ENCODE measurements around the gene LDB3. TPM values are rescaled to one million over a fixed set of nuclear protein-coding genes. Genes with fewer than 3 reads are reported as not detected.
A peak's percentile ranks its signal among the peaks of the same experiment; 100 is the strongest.
"Not testable (repeated sequence)": the region's sequence is repeated elsewhere in the genome, so short reads cannot be mapped to it uniquely, and the experiment has no call there.

LDB3 gene
- total and polyA plus RNA-seq, 4 donors = 11.0 to 132 (median 50.2) TPM

DNA sequence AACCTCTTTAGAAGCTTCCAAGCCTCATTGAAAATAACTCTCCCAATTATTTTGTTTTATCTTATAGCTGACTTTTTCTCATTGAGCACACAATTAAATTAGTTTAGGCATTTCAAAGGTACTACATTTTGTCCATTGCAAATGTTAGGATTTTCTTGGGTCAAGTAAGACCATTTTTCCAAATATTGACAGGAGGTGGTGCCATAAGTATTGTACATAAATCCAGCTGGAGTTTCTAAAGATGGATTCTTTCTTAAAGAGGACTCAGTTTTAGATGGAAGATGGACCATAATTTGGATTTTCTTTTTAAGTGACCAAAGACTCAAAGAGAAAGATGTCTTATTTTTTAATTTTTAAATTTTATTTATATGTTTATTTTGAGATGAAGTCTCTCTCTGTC is 26.3 kb upstream of the LDB3 start:
- Histone ChIP-seq H3K36me3 (ENCODE audit: control insufficient read depth in 1 of 2, insufficient read depth in 2 of 2, low read length in 1 of 2) (no peaks in the 10 kb centered on the region), H3K4me3 (ENCODE audit: low read length in 2 of 2) (no peak overlapping the region)
- intact Hi-C loops (cut with DNase I) = loop anchor here in 1 of 2 donors (5.0 kb wide), 1 partner anchor 40 kb away; no protein-coding TSS in a partner anchor

DNA sequence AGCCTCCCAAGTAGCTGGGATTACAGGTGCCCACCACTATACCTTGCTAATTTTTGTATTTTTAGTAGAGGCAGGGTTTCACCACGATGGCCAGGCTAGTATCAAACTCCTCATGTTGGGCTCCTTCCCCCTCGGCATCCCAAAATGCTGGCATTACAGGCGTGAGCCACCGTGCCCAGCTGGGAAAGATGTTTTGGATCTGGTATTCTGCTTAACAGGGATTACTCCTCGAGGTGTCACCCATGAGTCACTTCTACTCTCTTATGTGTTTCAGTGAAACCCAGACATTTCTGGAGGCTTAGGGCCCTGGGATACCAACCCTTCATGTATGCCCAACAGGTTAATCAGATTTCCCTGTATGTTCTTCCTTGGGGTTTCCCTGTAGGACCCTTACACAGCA is 25.8 kb upstream of the LDB3 start:
- 65 to 66% methylated on average over 5 of the region's 5 CpGs for WGBS, 2 donors
- Histone ChIP-seq H3K4me3 (ENCODE audit: low read length in 2 of 2) (no peak overlapping the region), H3K4me1 (ENCODE audit: control insufficient read depth in 1 of 2, insufficient read depth in 2 of 2, low read length in 2 of 2) (peaks cover 0 to 2% of the 10 kb centered on the region in 2 donors), H3K27me3 (ENCODE audit: control insufficient read depth in 1 of 2, insufficient read depth in 2 of 2, low read length in 1 of 2) (no peaks in the 10 kb centered on the region), H3K36me3 (ENCODE audit: control insufficient read depth in 1 of 2, insufficient read depth in 2 of 2, low read length in 1 of 2) (no peaks in the 10 kb centered on the region), H3K9me3 (ENCODE audit: control insufficient read depth, low read length) (no peaks in the 10 kb centered on the region), H3K27ac (ENCODE audit: low read depth in 1 of 2, low read length in 2 of 2) (no peak overlapping the region)
- ATAC-seq (ENCODE audit: low FRiP score) (no peak), DNase-seq (no peak)
- intact Hi-C loops (cut with DNase I) = loop anchor here in 1 of 2 donors (5.0 kb wide), 1 partner anchor 40 kb away; no protein-coding TSS in a partner anchor

More for the DNA sequence above, 26.3 kb upstream of the LDB3 start:
- DNase-seq (no peak), ATAC-seq (ENCODE audit: low FRiP score) (no peak)
- Histone ChIP-seq H3K27me3 (ENCODE audit: control insufficient read depth in 1 of 2, insufficient read depth in 2 of 2, low read length in 1 of 2) (no peaks in the 10 kb centered on the region), H3K4me1 (ENCODE audit: control insufficient read depth in 1 of 2, insufficient read depth in 2 of 2, low read length in 2 of 2) (peaks cover 0 to 2% of the 10 kb centered on the region in 2 donors), H3K9me3 (ENCODE audit: control insufficient read depth, low read length) (no peaks in the 10 kb centered on the region), H3K27ac (ENCODE audit: low read depth in 1 of 2, low read length in 2 of 2) (no peak overlapping the region)

DNA sequence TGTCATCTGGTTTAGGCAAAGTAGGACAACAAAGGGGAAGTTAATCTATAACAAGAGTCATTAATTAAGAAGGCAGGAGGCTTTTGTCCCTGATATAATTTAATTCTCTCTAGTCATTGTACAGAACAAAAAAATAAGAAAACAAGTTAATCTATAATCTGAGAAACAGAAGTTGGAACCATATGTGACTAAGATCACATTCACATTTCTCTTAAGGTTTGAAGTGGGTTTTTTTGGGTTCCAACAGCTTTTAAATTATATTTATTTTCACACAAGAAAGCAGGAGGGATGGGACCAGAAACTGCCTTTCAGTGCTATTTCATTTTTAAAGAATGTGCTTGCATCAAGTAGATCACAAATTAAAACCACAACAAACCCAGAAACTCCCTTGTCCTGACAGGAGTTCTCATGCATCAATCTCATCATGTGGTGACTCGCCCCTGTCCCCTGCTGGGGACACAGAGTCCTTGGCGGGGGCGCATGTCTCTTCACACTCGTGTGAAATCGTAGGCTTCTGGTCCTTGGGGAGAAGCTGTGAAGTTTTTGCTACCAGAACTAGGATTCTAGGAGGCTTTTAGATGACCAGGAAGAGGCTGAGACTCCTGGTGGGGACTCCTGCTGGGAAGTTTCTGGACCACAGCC is 24.0 kb upstream of the LDB3 start:
- Histone ChIP-seq H3K4me1 (ENCODE audit: control insufficient read depth in 1 of 2, insufficient read depth in 2 of 2, low read length in 2 of 2) (peaks cover 0 to 2% of the 10 kb centered on the region in 2 donors), H3K36me3 (ENCODE audit: control insufficient read depth in 1 of 2, insufficient read depth in 2 of 2, low read length in 1 of 2) (no peaks in the 10 kb centered on the region), H3K4me3 (ENCODE audit: low read length in 2 of 2) (no peak overlapping the region), H3K27ac (ENCODE audit: low read depth in 1 of 2, low read length in 2 of 2) (no peak overlapping the region), H3K27me3 (ENCODE audit: control insufficient read depth in 1 of 2, insufficient read depth in 2 of 2, low read length in 1 of 2) (no peaks in the 10 kb centered on the region), H3K9me3 (ENCODE audit: control insufficient read depth, low read length) (no peaks in the 10 kb centered on the region)
- ATAC-seq (ENCODE audit: low FRiP score) = no peak
- WGBS, 2 donors = 69 to 77% methylated on average over 5 of the region's 5 CpGs
- DNase-seq = no peak
- intact Hi-C loops (cut with DNase I) = loop anchor here in 1 of 2 donors (5.0 kb wide), 1 partner anchor 38 kb away; no protein-coding TSS in a partner anchor

DNA sequence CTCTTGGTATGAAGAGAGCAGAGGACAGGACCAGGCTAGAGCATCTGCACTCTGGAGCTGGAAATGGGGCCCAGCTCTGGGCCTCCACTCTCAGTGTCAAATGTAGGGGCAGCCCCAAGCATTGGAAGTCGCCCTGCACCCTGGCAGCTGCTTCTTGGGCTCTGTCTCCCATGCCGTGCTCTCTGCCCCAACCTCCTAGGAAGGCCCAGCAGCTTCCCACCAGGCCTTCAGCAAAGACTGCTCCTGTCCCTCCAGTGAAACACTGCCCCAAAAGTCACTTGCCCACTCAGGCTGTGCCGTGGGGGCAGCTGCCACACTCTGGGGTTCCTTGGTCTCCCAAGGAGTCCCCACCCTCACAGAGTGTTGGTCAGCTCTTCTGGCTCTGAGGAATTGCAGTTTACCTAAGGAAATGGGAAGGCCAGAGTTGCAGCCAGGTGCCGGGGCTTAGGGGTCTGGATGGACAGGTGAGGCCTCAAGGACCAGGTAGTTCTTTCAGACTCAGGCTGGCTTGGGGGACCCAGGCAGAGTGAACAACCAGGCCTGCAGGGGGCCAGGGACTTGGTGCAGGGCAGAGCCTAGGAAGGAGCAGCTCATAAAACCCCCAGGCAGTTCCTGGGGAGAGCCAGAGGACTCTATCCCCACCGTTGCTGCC is 23.4 kb upstream of the LDB3 start:
- H3K27ac ChIP-seq (ENCODE audit: low read depth in 1 of 2, low read length in 2 of 2) = no peak overlapping the region
- intact Hi-C loops (cut with DNase I) = loop anchor here in 1 of 2 donors (5.0 kb wide), 1 partner anchor 37 kb away; no protein-coding TSS in a partner anchor
- ATAC-seq (ENCODE audit: low FRiP score) (no peak), DNase-seq (peak in 1 of 2 donors; percentile 51)
- H3K4me3 ChIP-seq (ENCODE audit: low read length in 2 of 2) = no peak overlapping the region
- peaks cover 0 to 2% of the 10 kb centered on the region in 2 donors for H3K4me1 ChIP-seq (ENCODE audit: control insufficient read depth in 1 of 2, insufficient read depth in 2 of 2, low read length in 2 of 2)
- WGBS, 2 donors = 89 to 99% methylated on average over 5 of the region's 5 CpGs
- H3K27me3 ChIP-seq (ENCODE audit: control insufficient read depth in 1 of 2, insufficient read depth in 2 of 2, low read length in 1 of 2) = no peaks in the 10 kb centered on the region
- H3K36me3 ChIP-seq (ENCODE audit: control insufficient read depth in 1 of 2, insufficient read depth in 2 of 2, low read length in 1 of 2) = no peaks in the 10 kb centered on the region
- no peaks in the 10 kb centered on the region for H3K9me3 ChIP-seq (ENCODE audit: control insufficient read depth, low read length)

DNA sequence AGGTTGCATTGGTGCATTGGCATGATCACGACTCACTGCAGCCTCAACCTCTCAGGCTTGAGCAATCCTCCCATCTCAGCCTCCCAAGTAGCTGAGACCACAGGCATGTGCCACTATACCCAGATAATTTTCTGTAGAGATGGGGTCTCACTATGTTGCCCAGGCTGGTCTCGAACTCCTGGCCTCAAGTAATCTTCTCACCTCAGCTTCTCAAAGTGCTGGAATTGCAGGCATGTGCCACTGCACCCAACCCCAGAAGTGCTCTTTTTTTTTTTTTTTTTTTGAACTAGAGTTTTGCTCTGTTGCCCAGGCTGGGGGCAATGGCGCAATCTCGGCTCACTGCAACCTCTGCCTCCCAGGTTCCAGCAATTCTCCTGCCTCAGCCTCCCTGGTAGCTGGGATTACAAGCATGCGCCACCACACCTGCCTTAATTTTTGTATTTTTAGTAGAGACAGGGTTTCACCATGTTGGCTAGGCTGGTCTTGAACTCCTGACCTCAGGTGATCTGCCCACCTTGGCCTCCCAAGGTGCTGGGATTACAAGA is 22.6 kb upstream of the LDB3 start:
- intact Hi-C loops (cut with DNase I); H3K27ac ChIP-seq (ENCODE audit: low read depth in 1 of 2, low read length in 2 of 2); ATAC-seq (ENCODE audit: low FRiP score); H3K4me3 ChIP-seq (ENCODE audit: low read length in 2 of 2); H3K9me3 ChIP-seq (ENCODE audit: control insufficient read depth, low read length); H3K36me3 ChIP-seq (ENCODE audit: control insufficient read depth in 1 of 2, insufficient read depth in 2 of 2, low read length in 1 of 2); DNase-seq; H3K27me3 ChIP-seq (ENCODE audit: control insufficient read depth in 1 of 2, insufficient read depth in 2 of 2, low read length in 1 of 2); H3K4me1 ChIP-seq (ENCODE audit: control insufficient read depth in 1 of 2, insufficient read depth in 2 of 2, low read length in 2 of 2): not testable (repeated sequence)
- 97 to 99% methylated on average over 5 of the region's 5 CpGs for WGBS, 2 donors

DNA sequence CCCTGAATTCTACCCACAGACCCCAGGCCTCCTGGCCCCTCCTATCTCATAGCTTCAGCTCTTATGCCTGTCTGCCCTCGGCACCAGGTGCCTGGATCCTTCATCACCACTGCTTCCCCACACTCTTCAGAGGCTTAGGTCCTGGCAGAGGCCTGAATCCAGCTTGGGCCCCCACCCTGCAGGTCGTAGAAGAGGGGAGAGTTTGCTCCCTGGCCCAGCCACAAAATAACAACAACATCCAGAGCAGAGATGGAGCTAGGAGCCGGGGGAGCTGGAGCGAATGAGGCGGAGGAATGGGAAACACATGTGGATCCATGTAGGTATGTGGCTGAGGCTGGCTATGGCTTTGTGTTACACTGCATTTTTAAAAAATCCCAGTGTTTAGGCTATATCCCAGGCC is 21.8 kb upstream of the LDB3 start:
- Histone ChIP-seq H3K9me3 (ENCODE audit: control insufficient read depth, low read length) (no peaks in the 10 kb centered on the region), H3K27ac (ENCODE audit: low read depth in 1 of 2, low read length in 2 of 2) (no peak overlapping the region), H3K36me3 (ENCODE audit: control insufficient read depth in 1 of 2, insufficient read depth in 2 of 2, low read length in 1 of 2) (no peaks in the 10 kb centered on the region), H3K27me3 (ENCODE audit: control insufficient read depth in 1 of 2, insufficient read depth in 2 of 2, low read length in 1 of 2) (no peaks in the 10 kb centered on the region), H3K4me3 (ENCODE audit: low read length in 2 of 2) (no peak overlapping the region), H3K4me1 (ENCODE audit: control insufficient read depth in 1 of 2, insufficient read depth in 2 of 2, low read length in 2 of 2) (peaks cover 0 to 2% of the 10 kb centered on the region in 2 donors)
- DNase-seq = no peak
- intact Hi-C loops (cut with DNase I) = no loop called here
- WGBS, 2 donors = 93 to 98% methylated on average over 5 of the region's 5 CpGs
- ATAC-seq (ENCODE audit: low FRiP score) = no peak

DNA sequence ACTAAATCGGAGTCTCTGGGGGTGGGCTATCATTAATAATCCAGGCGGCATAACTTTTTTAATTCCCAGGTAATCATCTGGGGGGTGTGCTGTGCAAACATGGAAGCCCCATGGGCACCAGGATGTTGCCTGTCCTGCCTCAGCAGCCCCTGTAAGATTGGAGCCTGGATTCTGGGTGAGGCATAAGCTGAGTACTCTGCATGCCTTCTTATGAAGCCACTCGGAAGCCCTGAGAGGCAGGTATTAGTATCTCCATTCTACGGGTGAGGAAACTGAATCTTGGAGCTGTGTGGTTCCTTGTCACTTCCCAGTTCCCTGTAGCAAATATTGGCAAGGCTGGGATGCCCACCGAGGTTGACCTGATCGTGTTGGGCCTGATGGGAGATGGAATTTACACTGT is 21.4 kb upstream of the LDB3 start:
- no peaks in the 10 kb centered on the region for H3K27me3 ChIP-seq (ENCODE audit: control insufficient read depth in 1 of 2, insufficient read depth in 2 of 2, low read length in 1 of 2)
- no peak overlapping the region for H3K27ac ChIP-seq (ENCODE audit: low read depth in 1 of 2, low read length in 2 of 2)
- ATAC-seq (ENCODE audit: low FRiP score) = no peak
- 82 to 83% methylated on average over 6 of the region's 6 CpGs for WGBS, 2 donors
- no peak for DNase-seq
- no peak overlapping the region for H3K4me3 ChIP-seq (ENCODE audit: low read length in 2 of 2)
- intact Hi-C loops (cut with DNase I) = no loop called here
- H3K36me3 ChIP-seq (ENCODE audit: control insufficient read depth in 1 of 2, insufficient read depth in 2 of 2, low read length in 1 of 2) = no peaks in the 10 kb centered on the region
- H3K9me3 ChIP-seq (ENCODE audit: control insufficient read depth, low read length) = no peaks in the 10 kb centered on the region
- H3K4me1 ChIP-seq (ENCODE audit: control insufficient read depth in 1 of 2, insufficient read depth in 2 of 2, low read length in 2 of 2) = peaks cover 0 to 2% of the 10 kb centered on the region in 2 donors

DNA sequence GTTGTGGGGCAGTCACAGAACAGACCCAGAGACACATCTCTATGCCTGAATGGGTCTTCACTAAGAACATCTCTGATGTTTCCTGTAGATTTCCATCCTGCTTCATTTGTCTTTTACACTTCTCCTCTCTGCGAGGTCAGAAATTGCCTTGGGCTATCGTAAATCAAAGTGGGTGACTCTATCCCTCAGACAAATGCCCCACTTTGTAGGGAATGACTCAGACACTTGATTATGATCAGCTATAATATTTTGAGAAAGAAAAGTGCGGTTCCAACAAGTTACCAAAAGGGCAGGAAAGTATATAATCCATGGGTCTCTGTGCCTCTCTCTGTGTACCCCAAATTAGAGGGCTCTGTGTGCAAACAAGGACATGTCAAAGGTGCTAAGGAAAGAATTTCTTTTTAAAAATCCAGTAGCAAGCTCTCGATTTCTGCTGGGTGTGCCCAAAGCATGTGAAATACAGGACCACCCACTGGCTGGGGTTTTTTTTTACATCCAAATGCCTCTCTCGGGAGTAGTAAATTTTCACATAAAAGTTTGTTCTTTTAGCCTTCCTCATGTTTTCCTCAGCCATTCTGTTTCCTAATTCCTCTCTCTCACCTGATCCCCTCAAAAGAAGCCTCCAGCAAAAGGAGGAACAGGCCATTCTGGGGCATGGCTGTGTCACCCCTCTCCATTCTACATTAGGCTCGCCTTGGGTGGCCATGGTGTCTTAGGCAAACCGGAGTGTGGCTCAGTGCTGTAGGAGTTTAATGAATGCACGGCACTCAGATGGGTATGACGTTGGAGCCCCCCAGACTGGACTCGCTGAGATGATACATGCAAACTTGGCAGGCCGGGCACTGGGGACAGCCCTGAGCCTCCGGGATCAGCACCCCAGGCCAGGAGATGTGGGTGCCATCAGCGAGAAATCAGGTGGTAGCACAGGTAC is 20.3 kb upstream of the LDB3 start:
- H3K4me3 ChIP-seq (ENCODE audit: low read length in 2 of 2) = no peak overlapping the region
- no peak overlapping the region for H3K27ac ChIP-seq (ENCODE audit: low read depth in 1 of 2, low read length in 2 of 2)
- WGBS, 2 donors = 94 to 95% methylated on average over 13 of the region's 13 CpGs
- no peaks in the 10 kb centered on the region for H3K27me3 ChIP-seq (ENCODE audit: control insufficient read depth in 1 of 2, insufficient read depth in 2 of 2, low read length in 1 of 2)
- peaks cover 0 to 2% of the 10 kb centered on the region in 2 donors for H3K4me1 ChIP-seq (ENCODE audit: control insufficient read depth in 1 of 2, insufficient read depth in 2 of 2, low read length in 2 of 2)
- no peak for ATAC-seq (ENCODE audit: low FRiP score)
- DNase-seq = no peak
- intact Hi-C loops (cut with DNase I) = no loop called here
- no peaks in the 10 kb centered on the region for H3K36me3 ChIP-seq (ENCODE audit: control insufficient read depth in 1 of 2, insufficient read depth in 2 of 2, low read length in 1 of 2)
- H3K9me3 ChIP-seq (ENCODE audit: control insufficient read depth, low read length) = no peaks in the 10 kb centered on the region

All from aorta (tissue), 5 donors.